Subcutaneous abdominal adipose tissue (tissue), 5 donors: ENCODE measurements around the gene ERF.

Experiments used
- H3K27ac ChIP-seq: one replicate; pipeline ENCODE4 v1.7.0; 2013; ENCODE audit warnings: low read depth, mild to moderate bottlenecking, inconsistent platforms, low read length, moderate library complexity
- H3K27me3 ChIP-seq, 5 donors: one replicate each; pipeline ENCODE4 v1.7.0; 2013; ENCODE audit warnings: low read length in 5 of 5, inconsistent platforms in 1 of 5; ENCODE audit not compliant: control insufficient read depth in 5 of 5, insufficient read depth in 4 of 5
- H3K36me3 ChIP-seq, 5 donors: one replicate each; pipeline ENCODE4 v1.7.0; 2013; ENCODE audit warnings: low read length in 5 of 5; ENCODE audit not compliant: control insufficient read depth in 5 of 5, insufficient read depth in 5 of 5
- H3K4me1 ChIP-seq, 5 donors: one replicate each; pipeline ENCODE4 v1.7.0; 2013; ENCODE audit warnings: low read length in 5 of 5, mild to moderate bottlenecking in 3 of 5, moderate library complexity in 1 of 5; ENCODE audit not compliant: control insufficient read depth in 5 of 5, insufficient read depth in 5 of 5
- H3K4me3 ChIP-seq, 5 donors: one replicate each; pipeline ENCODE4 v1.7.0; 2013; ENCODE audit warnings: low read length in 5 of 5, low read depth in 1 of 5
- H3K9ac ChIP-seq, 5 donors: one replicate each; pipeline ENCODE4 v1.7.0; 2013; ENCODE audit warnings: low read length in 5 of 5, mild to moderate bottlenecking in 4 of 5, moderate library complexity in 3 of 5
- H3K9me3 ChIP-seq, 5 donors: one replicate each; pipeline ENCODE4 v1.7.0; 2013; ENCODE audit warnings: low read length in 5 of 5; ENCODE audit not compliant: control insufficient read depth in 5 of 5
- donor health status: healthy.
- donor health status: healthy.
- donor health status: healthy.
- donor health status: healthy.
- donor health status: healthy.

The ERF gene

DNA sequence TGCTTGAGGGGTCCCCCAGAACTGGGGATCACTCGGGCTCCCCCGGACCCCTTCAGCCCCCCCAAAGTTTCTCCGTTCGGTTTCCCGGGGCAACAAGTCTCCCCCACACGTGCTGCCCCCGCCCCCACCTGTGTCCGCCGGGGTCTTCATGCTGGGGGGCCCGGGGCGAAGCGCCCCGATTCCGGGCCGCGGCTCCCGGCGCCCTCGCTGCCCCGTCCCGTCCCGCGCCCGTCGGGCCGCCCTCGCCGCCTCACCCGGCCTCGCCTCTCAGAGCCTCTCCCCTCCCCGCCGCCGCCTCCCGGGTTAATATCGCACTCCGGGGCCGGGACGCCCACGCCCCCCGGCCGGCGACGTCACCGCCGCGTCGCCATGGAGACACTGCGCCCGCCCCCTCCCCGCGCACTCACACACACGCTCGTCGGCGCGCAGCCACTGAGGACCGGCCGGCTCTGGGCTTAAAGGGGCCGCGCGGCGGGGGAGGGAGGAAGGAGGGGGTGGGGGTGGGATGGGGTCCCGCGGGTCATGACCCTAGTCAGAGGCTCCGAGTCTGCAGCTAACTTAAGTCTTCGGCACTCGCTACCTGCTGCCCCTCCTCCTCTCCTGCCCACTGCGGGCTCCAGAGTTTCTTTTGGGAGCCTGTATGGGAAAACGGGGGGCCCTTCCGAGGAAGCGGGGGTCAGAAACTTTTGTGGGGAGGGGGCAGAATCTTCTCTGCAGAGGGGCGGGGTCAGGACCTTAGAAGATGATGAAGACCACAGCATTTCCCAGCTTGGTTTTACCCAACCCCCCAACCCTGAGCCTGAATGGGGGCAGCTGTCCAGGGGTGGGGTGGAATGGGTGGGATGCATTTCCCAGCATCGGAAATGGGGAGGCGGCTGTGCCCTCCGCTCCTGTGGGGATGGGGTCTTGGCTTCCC is at the start of gene ERF:
ERF (minus strand) TSS at position 279 of the 916 bp plus-strand sequence; CDS start at position 150, 129 bp downstream.
- H3K4me1 ChIP-seq = peaks cover 3 to 47% (median 44%) of the 10 kb centered on the region in 5 donors
- H3K36me3 ChIP-seq = peaks cover 0 to 3% (median under 1%) of the 10 kb centered on the region in 5 donors
- H3K4me3 ChIP-seq = peak within 1 kb of the TSS; percentile 74 to 92 (median 85)
- H3K9ac ChIP-seq = peak within 1 kb of the TSS in 4 of 5 donors; percentile 83 to 92 (median 90)
- H3K27ac ChIP-seq = peak within 1 kb of the TSS; percentile 84
- peaks cover 0 to 3% (median 0%) of the 10 kb centered on the region in 5 donors for H3K27me3 ChIP-seq
- H3K9me3 ChIP-seq = no peaks in the 10 kb centered on the region

DNA sequence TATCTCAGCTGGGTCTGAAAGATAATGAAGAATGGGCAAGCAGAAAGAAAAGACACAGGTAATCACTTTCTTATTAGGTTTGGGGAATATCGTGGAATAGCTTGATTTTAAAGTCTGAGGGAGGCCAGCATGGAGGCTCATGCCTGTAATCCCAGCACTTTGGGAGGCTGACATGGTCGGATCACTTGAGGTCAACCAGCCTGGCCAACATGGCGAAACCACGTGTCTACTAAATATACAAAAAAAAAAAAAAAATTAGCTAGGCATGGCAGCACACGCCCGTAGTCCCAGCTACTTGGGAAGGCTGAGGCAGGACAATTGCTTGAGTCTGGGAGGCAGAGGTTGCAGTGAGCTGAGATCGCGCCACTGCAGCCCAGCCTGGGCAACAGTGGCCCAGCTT is 48.9 kb upstream of the ERF start:
- H3K9ac ChIP-seq = no peak overlapping the region
- H3K4me1 ChIP-seq = peaks cover 0 to 19% (median 16%) of the 10 kb centered on the region in 5 donors
- no peaks in the 10 kb centered on the region for H3K36me3 ChIP-seq
- no peak overlapping the region for H3K4me3 ChIP-seq
- peaks cover 0 to 12% (median 8%) of the 10 kb centered on the region in 5 donors for H3K27me3 ChIP-seq
- H3K27ac ChIP-seq = no peak overlapping the region
- H3K9me3 ChIP-seq = no peaks in the 10 kb centered on the region

DNA sequence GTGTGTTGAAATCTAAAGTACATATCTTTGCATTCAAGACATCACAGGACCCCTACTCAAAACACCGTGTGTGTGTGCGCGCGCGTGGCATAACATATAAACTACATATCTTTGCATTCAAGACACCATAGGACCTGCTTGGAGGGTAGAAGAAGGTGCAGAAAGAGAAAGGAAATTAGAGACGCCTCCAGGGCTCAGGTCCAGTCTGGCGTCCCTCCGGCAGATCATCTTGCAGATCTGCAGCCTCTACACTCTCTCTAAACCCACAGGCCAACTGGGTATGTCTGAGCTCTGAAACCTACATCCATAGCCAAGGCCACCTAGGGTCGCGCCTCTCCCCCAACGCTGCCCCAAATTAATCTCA is 48.2 kb upstream of the ERF start:
- Histone ChIP-seq H3K27me3 (peaks cover 0 to 12% (median 8%) of the 10 kb centered on the region in 5 donors), H3K36me3 (no peaks in the 10 kb centered on the region), H3K4me3 (peak overlapping the region in 3 of 5 donors; percentile 40 to 77 (median 72)), H3K9ac (no peak overlapping the region), H3K4me1 (peaks cover 0 to 19% (median 16%) of the 10 kb centered on the region in 5 donors), H3K27ac (no peak overlapping the region), H3K9me3 (no peaks in the 10 kb centered on the region)

DNA sequence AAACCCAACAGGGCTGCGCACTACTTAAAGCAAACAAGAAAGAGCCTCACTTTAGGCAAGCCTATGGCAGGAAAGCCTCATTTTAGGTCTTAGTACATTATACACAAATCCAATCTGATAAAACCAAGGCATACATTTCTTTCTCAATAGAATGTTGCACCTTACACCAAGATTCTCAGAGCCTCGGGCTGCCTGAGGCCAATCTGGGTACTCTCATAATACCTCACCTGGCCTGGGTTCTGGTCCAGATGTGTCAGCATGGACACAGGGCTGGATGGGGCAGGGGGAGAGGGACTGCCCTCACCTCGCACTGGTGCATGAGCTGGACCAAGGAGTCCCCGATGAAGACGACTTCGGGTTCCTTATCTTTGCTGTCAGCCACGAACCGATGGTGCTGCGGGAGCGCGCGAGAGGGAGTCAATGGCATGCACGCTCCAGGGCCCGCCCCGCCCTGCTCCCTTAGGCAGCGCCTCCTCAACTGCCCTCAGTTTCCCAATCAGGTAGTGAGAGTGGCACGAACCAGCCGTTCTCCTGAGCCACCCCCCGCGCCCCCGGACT is 46.8 kb upstream of the ERF start, which contains the start of gene PRR19:
PRR19 (plus strand) TSS at position 487 of the 558 bp plus-strand sequence. CDS start 7,453 bp downstream, outside the sequence.
- Histone ChIP-seq H3K27ac (no peak within 1 kb of the TSS), H3K9me3 (no peaks in the 10 kb centered on the region), H3K4me3 (peak within 1 kb of the TSS; percentile 40 to 77 (median 66)), H3K9ac (peak within 1 kb of the TSS in 3 of 5 donors; percentile 45 to 61 (median 59)), H3K4me1 (peaks cover 0 to 19% (median 16%) of the 10 kb centered on the region in 5 donors), H3K36me3 (peaks cover 0 to 3% (median 0%) of the 10 kb centered on the region in 5 donors), H3K27me3 (peaks cover 0 to 12% (median 8%) of the 10 kb centered on the region in 5 donors)

DNA sequence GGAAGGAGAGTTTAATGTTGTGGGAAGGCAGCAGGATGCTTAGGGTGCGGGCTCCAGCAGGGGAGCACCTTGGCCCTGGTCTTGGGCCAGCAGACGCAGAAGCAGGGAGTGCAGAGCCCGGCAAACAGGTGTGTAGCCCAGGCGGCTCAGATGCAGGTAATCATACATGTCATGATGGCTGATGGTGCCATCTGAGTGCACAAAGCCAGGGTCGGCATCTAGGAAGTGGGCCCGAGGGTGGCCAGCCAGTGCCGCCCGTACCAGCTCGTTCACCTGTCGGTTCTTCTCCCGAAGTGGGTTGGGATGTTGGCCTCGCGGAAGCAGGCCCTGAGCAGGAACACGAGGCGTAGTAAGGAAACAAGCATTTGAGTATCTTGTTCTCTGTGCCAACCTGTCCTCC is 42.1 kb upstream of the ERF start:
- Histone ChIP-seq H3K9me3 (no peaks in the 10 kb centered on the region), H3K9ac (no peak overlapping the region), H3K4me3 (no peak overlapping the region), H3K4me1 (peaks cover 0 to 7% (median 5%) of the 10 kb centered on the region in 5 donors), H3K27ac (no peak overlapping the region), H3K36me3 (peaks cover 0 to 38% (median 33%) of the 10 kb centered on the region in 5 donors), H3K27me3 (peaks cover 0 to 5% (median 3%) of the 10 kb centered on the region in 5 donors)

DNA sequence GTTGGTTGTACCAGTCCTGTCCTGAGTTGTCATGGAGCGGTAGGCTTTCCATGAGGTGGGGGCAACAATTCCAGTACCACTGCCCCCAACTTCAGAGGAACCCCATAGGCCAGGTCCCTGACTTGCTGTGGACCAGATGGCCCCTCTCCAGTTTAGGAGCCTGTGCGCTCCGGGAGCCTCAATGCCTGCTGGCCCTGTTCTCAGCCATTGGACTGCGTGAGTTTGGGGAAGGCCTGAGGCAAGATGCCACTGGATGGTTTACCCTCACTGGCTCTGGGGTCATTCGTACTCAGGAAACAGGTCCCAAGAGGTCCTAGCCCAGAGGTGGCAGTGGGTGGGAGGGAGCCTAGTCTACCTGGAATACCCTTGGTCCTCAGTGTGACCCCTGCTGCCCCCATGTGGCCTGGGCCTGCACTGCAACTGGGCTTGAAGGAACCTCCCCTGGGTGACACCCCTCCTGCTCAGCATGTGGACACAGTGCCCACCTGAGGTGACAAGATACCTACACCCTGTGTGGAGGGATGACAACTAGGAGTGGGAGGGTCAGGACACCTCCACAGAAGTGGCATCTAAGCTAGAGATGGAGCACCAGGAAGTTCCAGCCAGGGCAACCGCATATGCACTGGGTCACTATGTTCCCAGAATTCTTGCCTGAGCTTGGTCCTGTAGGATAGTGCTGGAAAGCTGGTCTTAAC is 41.0 kb upstream of the ERF start:
- Histone ChIP-seq H3K36me3 (peaks cover 0 to 48% (median 44%) of the 10 kb centered on the region in 5 donors), H3K27ac (no peak overlapping the region), H3K27me3 (no peaks in the 10 kb centered on the region), H3K9me3 (no peaks in the 10 kb centered on the region), H3K4me3 (no peak overlapping the region), H3K4me1 (no peaks in the 10 kb centered on the region), H3K9ac (no peak overlapping the region)

DNA sequence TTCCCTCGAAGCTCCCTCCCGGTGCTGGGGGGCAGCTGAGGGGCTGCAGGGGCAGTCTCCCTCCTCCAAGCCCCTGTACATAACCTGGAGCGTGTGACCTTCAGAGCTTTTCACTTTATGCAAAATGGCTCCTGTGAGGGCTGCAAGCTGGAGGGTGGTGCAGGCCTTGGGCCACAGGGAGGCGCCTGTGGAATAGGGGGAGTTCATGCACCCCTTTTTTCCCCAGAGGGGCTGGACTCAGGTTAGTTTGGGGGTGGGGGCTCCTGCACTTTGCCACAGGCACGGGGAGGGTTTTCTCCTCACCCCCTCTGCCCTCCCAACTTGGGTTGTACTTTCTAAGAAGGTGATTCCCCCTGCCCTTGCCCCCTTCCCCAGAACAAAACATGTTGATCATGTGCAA is 40.4 kb upstream of the ERF start:
- Histone ChIP-seq H3K9me3 (no peaks in the 10 kb centered on the region), H3K9ac (no peak overlapping the region), H3K4me3 (no peak overlapping the region), H3K36me3 (peaks cover 0 to 54% (median 50%) of the 10 kb centered on the region in 5 donors), H3K27ac (no peak overlapping the region), H3K4me1 (no peaks in the 10 kb centered on the region), H3K27me3 (no peaks in the 10 kb centered on the region)

DNA sequence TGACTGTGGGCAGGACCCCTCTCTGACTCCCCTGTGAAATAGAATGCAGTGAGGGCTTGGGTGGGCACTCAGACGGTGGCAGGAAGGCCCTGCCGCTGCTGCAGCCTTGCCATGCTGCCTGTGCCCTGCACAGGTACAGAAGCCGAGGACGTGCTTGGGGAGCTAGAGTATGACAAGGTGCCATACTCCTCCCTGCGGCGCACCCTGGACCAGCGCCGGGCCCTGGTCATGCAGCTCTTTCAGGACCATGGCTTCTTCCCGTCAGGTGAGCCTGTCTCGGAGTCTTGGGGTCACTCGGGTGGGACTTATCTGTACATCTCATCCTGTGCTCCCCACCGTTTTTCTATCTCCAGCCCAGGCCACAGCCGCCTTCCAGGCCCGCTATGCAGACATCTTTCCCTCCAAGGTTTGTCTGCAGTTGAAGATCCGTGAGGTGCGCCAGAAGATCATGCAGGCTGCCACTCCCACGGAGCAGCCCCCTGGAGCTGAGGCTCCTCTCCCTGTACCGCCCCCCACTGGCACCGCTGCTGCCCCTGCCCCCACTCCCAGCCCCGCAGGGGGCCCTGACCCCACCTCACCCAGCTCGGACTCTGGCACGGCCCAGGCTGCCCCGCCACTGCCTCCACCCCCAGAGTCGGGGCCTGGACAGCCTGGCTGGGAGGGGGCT is 39.7 kb upstream of the ERF start:
- Histone ChIP-seq H3K9ac (no peak overlapping the region), H3K4me1 (no peaks in the 10 kb centered on the region), H3K36me3 (peaks cover 0 to 62% (median 57%) of the 10 kb centered on the region in 5 donors), H3K9me3 (no peaks in the 10 kb centered on the region), H3K4me3 (no peak overlapping the region), H3K27me3 (no peaks in the 10 kb centered on the region), H3K27ac (no peak overlapping the region)

DNA sequence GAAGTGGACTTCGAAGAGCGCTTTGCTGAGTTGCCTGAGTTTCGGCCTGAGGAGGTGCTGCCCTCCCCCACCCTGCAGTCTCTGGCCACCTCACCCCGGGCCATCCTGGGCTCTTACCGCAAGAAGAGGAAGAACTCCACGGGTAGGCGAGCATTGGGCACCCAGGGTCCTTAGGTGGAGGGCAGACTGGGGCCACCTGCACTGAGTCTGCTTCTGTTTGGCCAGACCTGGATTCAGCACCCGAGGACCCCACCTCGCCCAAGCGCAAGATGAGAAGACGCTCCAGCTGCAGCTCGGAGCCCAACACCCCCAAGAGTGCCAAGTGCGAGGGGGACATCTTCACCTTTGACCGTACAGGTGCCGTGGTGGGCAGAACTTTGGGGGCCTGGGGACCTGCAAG is 39.0 kb upstream of the ERF start:
- no peaks in the 10 kb centered on the region for H3K4me1 ChIP-seq
- peaks cover 0 to 68% (median 64%) of the 10 kb centered on the region in 5 donors for H3K36me3 ChIP-seq
- H3K27ac ChIP-seq = no peak overlapping the region
- no peaks in the 10 kb centered on the region for H3K9me3 ChIP-seq
- no peaks in the 10 kb centered on the region for H3K27me3 ChIP-seq
- H3K9ac ChIP-seq = no peak overlapping the region
- H3K4me3 ChIP-seq = no peak overlapping the region
